Measurements from ENCODE around the gene OTX2.

Gene OTX2

GRCh38 chr14:56810147-56810719, at the start of gene OTX2:
OTX2 (minus strand) TSS chr14:56810479; CDS start chr14:56805456, 5,023 bp downstream.
- no peak for DNase-seq (ENCODE audit: low read depth)

- DNase-seq (ENCODE audit: low read depth), result no peak
These were observed 48.1 kb upstream of the OTX2 start for GRCh38 chr14:56858422-56858821.

GRCh38 chr14:56857216-56857615, 46.9 kb upstream of the OTX2 start:
- DNase-seq (ENCODE audit: low read depth), result no peak

- no peak for DNase-seq (ENCODE audit: low read depth)
These were observed 45.7 kb upstream of the OTX2 start for GRCh38 chr14:56855891-56856461.

DNA sequence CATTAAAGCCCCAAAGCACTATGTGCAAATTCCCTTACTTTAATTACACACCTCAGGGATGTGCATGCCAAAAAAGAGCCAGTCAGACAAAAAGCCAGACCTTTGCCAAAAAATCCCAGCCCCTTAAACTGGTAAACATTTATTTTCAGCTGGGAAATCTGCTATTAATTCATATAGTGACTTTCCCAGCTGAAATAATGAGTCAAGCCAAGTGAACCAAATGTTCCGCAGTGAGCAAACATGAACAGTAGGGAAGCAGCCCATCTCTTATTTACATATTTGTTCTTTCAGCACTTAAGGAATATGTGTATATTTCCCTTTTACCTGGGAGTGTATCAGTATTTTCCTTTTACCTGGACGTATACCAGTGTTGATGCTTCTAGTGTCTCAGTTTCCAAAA, 44.0 kb upstream of the OTX2 start:
- no peak for DNase-seq (ENCODE audit: low read depth)

DNA sequence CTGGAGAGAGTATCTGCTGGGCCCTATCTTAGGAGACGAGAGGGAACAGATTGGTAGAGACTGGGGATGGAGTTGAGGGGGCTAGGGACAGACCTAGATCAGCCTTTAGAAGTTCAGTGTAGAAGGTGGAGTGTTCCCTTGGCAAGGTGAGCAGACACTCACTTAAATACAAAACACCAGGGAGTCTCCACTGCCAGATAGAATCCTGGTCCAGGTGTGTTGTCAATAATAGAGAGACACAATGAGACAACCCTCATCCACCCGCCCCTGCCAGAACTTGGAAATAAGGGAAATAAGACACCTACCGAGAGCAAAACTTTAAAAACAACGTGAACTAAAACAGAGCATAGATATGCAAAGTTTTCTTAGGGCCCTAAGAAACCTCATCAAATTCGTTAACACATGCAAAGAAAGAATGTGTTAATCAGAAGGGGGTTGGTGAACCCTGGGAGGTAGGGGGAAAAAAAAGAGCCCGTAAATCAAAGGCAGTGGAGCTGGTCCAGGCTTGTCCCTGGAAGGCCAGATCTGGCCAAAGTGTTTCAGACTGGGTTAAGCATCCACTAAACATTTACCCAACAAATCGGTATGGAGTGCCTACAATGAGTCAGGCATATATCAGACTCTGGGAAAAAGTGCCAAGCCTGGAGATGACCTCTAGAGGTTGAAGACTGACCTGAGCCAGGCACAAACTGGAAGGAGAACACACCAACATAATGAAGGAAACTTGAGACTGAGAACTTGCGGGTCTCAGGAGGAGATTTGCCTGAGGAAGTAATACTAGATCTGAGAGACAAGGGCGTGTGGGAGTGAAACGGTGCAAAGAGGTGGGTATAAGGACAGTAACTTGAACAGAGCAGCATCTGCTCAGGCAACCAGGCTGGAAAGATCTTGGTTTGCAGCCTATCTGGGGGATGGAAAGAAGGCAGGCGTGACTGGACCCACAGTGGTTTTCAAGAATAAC, 37.0 kb upstream of the OTX2 start:
- DNase-seq (ENCODE audit: low read depth), result no peak

DNA sequence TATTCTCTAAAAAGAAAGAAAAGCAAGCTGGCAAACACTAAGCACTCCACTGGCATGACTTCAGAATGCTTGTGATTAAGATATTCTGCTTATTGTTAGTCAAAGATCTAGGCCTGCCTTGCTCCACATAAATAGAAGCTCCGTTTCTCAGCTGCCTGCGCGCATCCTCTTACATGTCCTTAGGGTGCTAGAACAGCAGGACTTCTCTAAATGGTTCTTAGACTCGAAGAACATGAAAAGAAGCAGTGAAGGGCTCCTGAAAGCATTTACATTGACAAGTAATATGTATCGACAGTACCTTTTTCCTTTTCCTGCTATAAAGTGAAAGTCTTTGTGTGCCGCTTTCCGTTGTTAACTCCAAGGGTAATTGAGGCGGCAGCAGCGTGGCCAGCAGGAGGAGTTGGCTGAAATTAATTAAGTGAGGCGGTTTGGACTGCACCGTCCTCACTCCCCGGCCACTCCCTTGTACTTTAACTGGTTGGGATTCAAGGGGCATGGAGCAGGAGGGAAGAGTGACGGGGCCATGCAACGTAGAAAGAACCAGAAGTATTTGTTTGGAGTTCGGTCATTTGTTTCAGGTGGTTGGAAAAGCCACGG, 34.2 kb upstream of the OTX2 start:
- DNase-seq (ENCODE audit: low read depth), result no peak

DNA sequence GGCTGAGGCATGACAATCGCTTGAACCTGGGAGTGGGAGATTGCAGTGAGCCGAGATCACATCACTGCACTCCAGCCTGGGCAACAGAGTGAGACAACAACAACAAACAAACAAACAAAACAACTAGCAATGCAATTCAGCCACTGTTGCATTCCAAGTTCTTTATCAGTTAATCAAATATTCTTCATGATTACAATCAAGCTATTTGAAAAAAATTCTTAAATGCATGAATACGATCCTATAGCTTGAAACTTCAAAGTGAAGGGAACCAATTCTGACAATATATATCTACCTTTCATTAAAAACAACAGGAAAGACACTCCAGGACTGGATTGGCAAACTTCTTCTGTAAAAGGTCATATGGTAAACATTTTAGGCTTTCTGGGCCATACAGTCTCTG, 31.3 kb upstream of the OTX2 start:
- DNase-seq (ENCODE audit: low read depth), result no peak

GRCh38 chr14:56840221-56840620, 29.9 kb upstream of the OTX2 start:
- DNase-seq (ENCODE audit: low read depth), result no peak

- DNase-seq (ENCODE audit: low read depth), result no peak
These were observed 18.9 kb upstream of the OTX2 start for GRCh38 chr14:56829151-56829550.

GRCh38 chr14:56826214-56826613, 15.9 kb upstream of the OTX2 start:
- no peak for DNase-seq (ENCODE audit: low read depth)

DNA sequence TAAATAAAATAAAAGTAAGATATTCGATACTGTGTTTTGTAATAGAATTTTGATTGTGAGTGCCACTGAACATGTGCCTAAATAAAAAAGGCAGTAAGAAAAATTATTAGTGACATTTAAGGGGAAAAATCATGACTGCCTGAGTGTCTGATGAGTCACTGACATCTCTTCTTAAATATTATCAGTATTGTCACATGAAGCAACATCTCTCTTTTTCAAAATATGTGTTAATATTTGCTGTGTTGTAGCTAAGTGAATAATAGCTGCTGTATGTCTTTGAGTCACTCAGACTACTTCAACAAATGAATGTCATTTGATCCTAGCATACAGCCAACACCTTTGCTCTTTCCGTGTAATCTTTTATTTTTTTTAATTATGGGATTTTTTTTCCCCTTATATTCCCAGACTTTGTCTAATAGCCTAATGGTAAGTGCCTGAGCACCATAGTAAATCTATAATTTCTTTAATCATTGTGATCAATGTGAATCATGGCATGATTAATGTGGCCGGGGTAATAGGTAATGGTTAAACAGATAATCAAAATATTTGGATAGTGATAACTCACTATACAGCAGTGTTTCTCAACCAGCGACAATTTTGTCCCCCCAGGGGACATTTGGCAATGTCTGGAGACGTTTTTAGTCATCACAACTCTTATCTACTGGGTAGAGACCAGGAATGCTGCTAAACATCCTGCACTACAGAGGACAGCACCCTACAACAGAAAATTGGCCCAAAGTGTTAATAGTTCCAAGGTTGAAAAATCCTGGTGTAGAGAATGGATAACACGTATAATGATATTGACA, 11.7 kb upstream of the OTX2 start:
- no peak for DNase-seq (ENCODE audit: low read depth)

DNA sequence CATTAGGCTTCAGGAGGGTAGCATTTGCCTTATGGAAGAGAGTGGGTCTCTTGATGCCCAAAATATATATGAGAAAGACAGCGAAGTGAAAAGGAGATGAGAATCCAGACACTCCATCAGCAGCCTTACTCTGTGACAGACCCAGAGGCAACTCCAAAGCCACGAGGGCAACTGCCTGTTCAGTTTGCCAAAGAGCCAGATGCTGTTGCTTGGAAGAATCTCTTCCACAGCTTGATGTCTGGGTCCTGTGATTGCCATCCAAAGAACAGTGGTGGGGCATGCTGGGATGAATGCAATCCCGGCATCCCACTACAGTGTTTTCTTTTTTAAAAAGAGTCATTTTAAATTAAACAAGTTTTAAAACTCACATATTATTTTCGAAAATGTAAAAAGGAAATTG, 10.9 kb upstream of the OTX2 start:
- no peak for DNase-seq (ENCODE audit: low read depth)

GRCh38 chr14:56817396-56817921, 7.2 kb upstream of the OTX2 start:
- no peak for DNase-seq (ENCODE audit: low read depth)

GRCh38 chr14:56816574-56817391, 6.5 kb upstream of the OTX2 start:
- no peak for DNase-seq (ENCODE audit: low read depth)

- no peak for DNase-seq (ENCODE audit: low read depth)
These were observed 5.5 kb upstream of the OTX2 start for GRCh38 chr14:56815745-56816144.

DNA sequence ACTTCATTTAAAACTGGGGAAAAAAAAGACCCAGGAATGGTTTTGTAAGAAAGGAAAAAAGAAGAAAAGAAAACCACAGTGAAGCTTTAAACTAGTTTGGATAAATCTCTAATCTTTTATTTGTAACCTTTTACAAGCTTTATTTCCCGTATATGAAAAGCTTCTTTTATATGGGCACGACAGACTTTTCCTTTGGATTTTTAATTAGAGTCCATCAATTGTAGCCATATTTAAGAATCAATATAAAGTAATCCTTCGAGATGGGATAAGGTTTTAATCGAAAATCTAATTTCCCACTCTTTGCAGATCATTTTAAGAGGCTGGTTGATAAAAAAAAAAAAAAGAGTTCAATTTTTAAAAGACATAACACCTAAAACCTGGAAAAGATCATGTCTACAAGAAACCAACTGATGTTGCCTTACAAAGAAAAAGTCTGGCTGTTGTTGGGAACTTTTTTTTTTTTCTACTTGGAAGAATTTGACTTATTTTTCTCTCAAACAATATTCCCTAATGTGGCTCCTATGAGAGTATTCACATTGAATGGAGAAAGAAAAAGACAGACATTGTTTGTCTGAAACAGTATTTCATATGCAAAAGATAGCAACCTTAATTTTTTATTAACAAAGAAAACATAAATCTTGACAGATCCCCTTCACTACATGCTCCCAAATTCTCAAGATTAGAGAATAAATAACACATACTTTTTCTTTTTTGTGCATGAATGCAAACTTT, 4.9 kb upstream of the OTX2 start:
- DNase-seq (ENCODE audit: low read depth), result no peak

DNA sequence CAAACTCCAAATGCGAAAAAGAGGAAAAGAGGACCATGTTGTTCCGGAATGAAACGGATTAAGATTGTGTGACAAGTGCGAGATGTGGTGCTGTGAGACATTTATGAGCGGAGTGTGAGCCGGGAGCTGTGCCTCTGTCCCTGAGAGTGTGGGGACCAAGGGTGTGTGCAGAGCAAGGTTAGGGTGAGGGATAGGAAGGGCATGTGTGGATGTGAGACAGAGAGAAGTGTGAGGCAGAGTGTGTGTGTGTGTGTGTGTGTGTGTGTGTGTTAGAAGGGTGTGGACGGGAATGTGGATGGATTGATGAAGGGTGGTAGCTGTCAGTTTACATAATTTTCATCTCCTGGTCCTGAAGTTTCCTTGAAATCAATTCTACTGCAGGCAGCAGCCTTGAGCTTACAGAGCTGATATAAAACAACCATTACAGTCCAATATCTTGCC, 4.3 kb upstream of the OTX2 start:
- no peak for DNase-seq (ENCODE audit: low read depth)

DNA sequence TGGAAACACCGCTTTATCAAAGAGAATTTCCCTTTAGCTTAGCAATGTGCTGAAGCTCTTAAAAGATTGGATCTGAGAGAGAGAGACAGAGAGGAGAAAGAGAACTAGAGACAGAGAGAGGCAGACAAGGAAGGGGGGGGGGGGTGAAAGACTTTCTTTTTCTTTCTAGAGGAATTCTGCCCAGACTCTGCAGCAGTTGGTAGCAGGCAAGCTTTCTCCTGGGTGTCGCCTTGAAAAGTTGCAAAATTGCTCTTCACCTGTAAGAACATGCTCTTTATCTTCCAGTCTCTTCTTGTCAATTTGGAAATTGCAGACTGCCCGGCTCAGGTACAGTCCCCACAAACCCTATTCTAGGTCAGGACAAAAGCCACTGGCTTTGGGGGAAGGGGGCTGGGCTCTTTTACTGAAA, 2.9 kb upstream of the OTX2 start:
- DNase-seq (ENCODE audit: low read depth), result no peak

Measured in activated T-cell treated with anti-CD3 and anti-CD28 coated beads for 1 hour (primary cell).